ENCODE measurements around the gene NKD1. TPM values are rescaled to one million over a fixed set of nuclear protein-coding genes. Genes with fewer than 3 reads are reported as not detected.

Gene NKD1
- total RNA-seq, 1 donor from 2014 or later = 54.7 TPM

DNA sequence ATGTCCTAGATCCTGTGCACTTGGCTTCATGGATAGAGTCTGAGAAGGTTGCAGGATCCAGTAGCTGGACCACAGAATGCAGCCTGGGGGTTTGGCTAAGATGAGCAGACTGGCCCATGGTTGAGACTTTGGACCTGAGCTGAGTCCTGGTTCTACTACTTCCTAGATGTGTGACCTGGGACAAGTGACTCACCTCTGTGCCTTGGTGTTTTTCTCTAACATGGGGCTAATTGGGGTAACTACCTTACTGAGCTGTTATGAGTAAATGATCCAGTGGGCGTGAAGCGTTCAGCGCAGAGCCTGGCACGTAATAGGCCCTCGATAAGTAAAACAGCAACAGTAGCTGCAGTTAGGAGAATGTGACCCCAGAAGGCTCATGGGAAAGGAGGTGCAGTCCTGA, 94.2 kb downstream of the NKD1 start:
- Mint-ChIP-seq H3K36me3 (ENCODE audit: low read depth) (peaks cover 14% of the 10 kb centered on the region), H3K27ac (ENCODE audit: unreplicated experiment) (no peak overlapping the region), H3K27me3 (ENCODE audit: low read depth) (no peaks in the 10 kb centered on the region), H3K4me1 (peaks cover 17% of the 10 kb centered on the region), H3K9me3 (no peaks in the 10 kb centered on the region), H3K4me3 (no peak overlapping the region)
- DNase-seq (ENCODE audit: low read depth, low spot score) = no peak
- TF ChIP-seq, protein P1, sequence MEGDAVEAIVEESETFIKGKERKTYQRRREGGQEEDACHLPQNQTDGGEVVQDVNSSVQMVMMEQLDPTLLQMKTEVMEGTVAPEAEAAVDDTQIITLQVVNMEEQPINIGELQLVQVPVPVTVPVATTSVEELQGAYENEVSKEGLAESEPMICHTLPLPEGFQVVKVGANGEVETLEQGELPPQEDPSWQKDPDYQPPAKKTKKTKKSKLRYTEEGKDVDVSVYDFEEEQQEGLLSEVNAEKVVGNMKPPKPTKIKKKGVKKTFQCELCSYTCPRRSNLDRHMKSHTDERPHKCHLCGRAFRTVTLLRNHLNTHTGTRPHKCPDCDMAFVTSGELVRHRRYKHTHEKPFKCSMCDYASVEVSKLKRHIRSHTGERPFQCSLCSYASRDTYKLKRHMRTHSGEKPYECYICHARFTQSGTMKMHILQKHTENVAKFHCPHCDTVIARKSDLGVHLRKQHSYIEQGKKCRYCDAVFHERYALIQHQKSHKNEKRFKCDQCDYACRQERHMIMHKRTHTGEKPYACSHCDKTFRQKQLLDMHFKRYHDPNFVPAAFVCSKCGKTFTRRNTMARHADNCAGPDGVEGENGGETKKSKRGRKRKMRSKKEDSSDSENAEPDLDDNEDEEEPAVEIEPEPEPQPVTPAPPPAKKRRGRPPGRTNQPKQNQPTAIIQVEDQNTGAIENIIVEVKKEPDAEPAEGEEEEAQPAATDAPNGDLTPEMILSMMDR (conservative IDR thresholded peaks at IDR 0.05) = no peak

DNA sequence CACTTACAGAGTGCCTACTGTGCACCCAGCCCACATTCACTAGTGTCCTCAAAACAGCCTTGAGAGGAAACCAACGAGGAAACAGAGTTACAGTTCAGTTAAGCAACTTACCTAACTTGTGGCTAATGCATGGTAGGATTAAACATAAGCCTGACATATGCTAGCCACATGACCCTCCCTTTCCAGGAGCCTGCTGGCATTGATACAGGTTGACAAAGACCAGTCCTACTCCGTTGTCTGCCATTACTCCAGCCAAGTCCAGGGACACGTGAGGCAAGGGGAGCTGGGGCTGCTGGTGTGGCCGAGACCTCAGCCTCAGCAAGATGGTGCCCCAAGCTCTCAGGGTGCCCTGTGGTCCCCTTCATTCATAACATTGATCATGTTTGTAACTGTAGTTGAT, 95.0 kb downstream of the NKD1 start:
- H3K36me3 Mint-ChIP-seq (ENCODE audit: low read depth) = peaks cover 15% of the 10 kb centered on the region
- DNase-seq (ENCODE audit: low read depth, low spot score) = no peak
- H3K4me3 Mint-ChIP-seq = no peak overlapping the region
- H3K9me3 Mint-ChIP-seq = no peaks in the 10 kb centered on the region
- peaks cover 17% of the 10 kb centered on the region for H3K4me1 Mint-ChIP-seq
- H3K27ac Mint-ChIP-seq (ENCODE audit: unreplicated experiment) = peak overlapping the region; percentile 57
- H3K27me3 Mint-ChIP-seq (ENCODE audit: low read depth) = no peaks in the 10 kb centered on the region
- TF ChIP-seq, protein P1 (conservative IDR thresholded peaks at IDR 0.05) = no peak

DNA sequence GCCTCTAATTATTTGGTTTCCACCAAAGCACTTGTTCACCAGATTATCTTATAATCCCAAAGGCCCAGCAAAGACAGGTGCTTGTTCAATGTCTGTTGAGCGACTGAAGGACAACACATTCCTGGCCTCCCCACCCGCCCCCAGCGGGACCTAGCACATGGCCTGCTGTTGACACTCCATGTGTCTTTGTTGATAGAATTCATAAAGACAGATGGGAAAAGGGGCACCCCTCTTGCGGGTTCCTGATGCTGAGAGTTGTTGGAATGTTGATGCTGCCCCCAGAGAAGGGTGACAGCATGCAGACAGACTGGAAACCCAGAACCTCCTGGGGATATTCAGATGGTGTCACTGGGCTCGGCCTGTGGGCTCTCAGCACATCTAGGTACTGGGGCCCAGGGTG, 96.0 kb downstream of the NKD1 start:
- H3K9me3 Mint-ChIP-seq = no peaks in the 10 kb centered on the region
- no peak for DNase-seq (ENCODE audit: low read depth, low spot score)
- TF ChIP-seq, protein P1 (conservative IDR thresholded peaks at IDR 0.05) = no peak
- peaks cover 17% of the 10 kb centered on the region for H3K4me1 Mint-ChIP-seq
- H3K4me3 Mint-ChIP-seq = no peak overlapping the region
- no peaks in the 10 kb centered on the region for H3K27me3 Mint-ChIP-seq (ENCODE audit: low read depth)
- no peak overlapping the region for H3K27ac Mint-ChIP-seq (ENCODE audit: unreplicated experiment)
- peaks cover 21% of the 10 kb centered on the region for H3K36me3 Mint-ChIP-seq (ENCODE audit: low read depth)

DNA sequence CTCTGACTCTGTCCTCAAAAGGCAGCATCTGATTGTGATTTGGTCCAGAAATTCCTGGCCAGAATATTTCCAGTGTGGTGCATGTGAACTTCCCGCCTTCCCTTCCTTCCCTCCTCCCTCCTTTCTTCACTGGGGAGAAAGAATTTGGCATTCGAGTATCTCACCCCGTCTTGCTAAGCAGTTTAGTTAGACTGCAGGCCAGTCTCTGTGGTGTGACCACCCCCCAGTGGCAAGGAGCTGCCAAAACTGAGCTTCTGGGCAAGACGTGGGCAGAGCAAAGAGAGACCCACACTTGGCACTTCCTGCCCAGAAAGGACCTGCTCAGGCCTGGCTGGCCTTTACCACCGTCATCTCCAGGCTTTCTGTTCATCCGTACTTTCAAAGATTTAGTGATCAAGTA, 96.5 kb downstream of the NKD1 start:
- Mint-ChIP-seq H3K27me3 (ENCODE audit: low read depth) (no peaks in the 10 kb centered on the region), H3K36me3 (ENCODE audit: low read depth) (peaks cover 21% of the 10 kb centered on the region), H3K9me3 (no peaks in the 10 kb centered on the region), H3K4me3 (peak overlapping the region; percentile 59), H3K4me1 (peaks cover 17% of the 10 kb centered on the region), H3K27ac (ENCODE audit: unreplicated experiment) (peak overlapping the region; percentile 43)
- no peak for DNase-seq (ENCODE audit: low read depth, low spot score)
- TF ChIP-seq, protein P1 (conservative IDR thresholded peaks at IDR 0.05) = peak; percentile 44

DNA sequence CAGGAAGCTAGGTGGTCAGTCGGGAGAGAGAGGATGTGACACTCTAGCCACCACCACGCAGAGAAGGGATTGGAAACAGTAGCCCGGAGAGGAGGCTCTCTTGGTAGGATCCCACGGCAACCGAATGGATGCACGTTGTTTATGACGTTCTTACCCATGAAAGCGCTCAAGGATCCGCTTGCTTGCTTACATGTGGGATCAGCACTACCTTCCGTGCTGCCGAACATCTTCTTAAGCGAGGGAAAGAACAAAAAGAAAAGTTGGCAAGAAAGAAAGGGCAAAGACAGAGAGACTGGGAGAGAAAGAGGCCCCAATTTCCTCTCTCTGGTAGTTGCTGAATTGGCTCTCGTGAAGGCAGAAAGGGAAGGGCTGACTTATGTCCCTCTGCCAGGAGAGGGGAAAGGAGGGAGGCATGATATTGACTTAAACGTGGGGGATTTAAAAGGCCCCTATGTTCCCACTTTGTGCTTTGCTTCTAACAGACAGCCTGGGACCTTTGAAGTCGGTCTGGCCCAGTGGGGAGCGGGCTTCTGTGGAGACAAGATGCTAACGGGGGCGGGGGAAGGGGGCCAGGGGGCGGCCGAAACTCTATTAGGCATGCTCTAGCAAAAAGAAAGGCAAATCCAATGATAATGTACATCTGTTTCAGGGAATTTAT, 97.5 kb downstream of the NKD1 start:
- DNase-seq (ENCODE audit: low read depth, low spot score) = no peak
- TF ChIP-seq, protein P1 (conservative IDR thresholded peaks at IDR 0.05) = no peak

More for the DNA sequence above, 97.5 kb downstream of the NKD1 start:
- Mint-ChIP-seq H3K9me3 (no peaks in the 10 kb centered on the region), H3K4me1 (peaks cover 22% of the 10 kb centered on the region), H3K27ac (ENCODE audit: unreplicated experiment) (peak overlapping the region; percentile 72), H3K4me3 (no peak overlapping the region), H3K36me3 (ENCODE audit: low read depth) (peaks cover 24% of the 10 kb centered on the region), H3K27me3 (ENCODE audit: low read depth) (no peaks in the 10 kb centered on the region)
